ENCODE data around the gene FN3KRP.

- TF ChIP-seq CTCF (IDR thresholded peaks at IDR 0.05; ENCODE audit: low read depth, low read length), result no peak
- no peak for TF ChIP-seq EZH2phosphoT487 (IDR thresholded peaks at IDR 0.05; ENCODE audit: low read depth)
Observed at GRCh38 chr17:82678265-82678891, 38.1 kb upstream of the FN3KRP start.

Data from OCI-LY3 (cell line).